ENCODE data around the gene GATD1. TPM values are rescaled to one million over a fixed set of nuclear protein-coding genes. Genes with fewer than 3 reads are reported as not detected.

The GATD1 gene
- total and polyA plus RNA-seq, 10 of the 15 experiments (the other 5 are each of a cell fraction or from before 2014, with no cell fraction given), result 1.2 to 92.6 (median 22.3) TPM

DNA sequence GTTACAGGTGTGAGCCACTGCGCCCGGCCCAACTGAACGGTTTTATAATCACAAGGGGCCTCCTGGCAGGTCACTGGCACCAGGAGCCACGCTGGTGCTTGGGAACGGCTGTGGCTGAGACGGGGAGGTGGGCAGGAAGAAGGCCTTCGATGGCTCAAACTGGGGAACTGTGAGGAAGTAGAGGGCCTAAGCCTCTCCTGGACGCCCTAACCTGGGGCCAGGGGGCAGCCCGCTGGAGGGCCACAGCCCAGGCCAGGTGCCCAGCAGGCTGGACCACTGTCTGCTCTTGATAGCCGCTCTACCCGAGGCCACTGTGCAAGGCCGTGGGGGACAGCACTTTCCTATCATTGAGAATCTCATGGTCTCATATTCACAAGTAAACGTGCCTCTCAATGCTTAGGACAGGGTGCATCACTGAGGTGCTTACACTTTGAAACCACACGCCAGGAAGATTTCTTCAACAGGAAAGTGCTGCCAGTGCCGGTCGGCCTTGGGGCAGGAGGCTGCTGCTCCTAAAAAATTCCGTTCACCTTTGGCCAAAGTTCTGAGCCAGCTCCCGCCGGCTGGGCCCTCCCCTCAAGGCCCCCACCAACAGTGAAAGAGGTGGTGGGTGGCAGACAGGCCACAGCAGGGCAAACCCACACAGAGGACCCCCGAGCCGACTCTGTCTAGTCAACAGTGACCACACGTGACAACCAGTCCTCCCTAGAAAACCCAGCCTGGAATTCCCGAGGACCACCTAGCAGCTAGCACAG, 7.2 kb downstream of the GATD1 start:
- no peak for FAIRE-seq
- ChIA-PET RAD21 (ENCODE audit: unreplicated experiment) (no interaction called here), CTCF (no interaction called here), POLR2A (interaction anchor here (0.7 kb wide), 1 partner anchor 13 kb away, joined by 3 read pairs; no protein-coding TSS in a partner anchor), SMC1A (ENCODE audit: uncharacterized antibody, unreplicated experiment) (no interaction called here)
- Histone ChIP-seq H3K4me1 (ENCODE audit: control insufficient read depth, insufficient read depth, low read length) (peaks cover 2% of the 10 kb centered on the region), H3K4me3 (no peak overlapping the region), H3K27ac (ENCODE audit: control insufficient read depth, insufficient read depth) (no peak overlapping the region), H3K27me3 (replicated peaks in 1 of 2; ENCODE audit: control insufficient read depth in 2 of 2, insufficient read depth in 2 of 2, low read length in 1 of 2) (no peaks in the 10 kb centered on the region), H3K4me2 (ENCODE audit: control insufficient read depth, insufficient read depth) (no peak overlapping the region), H2AFZ (ENCODE audit: control insufficient read depth, low read depth, low read length) (no peak overlapping the region), H3K79me2 (ENCODE audit: control insufficient read depth, insufficient read depth, low read length) (peaks cover 10% of the 10 kb centered on the region), H3K36me3 (ENCODE audit: control insufficient read depth in 2 of 2, insufficient read depth in 2 of 2, low read length in 1 of 2) (peaks cover 8 to 31% of the 10 kb centered on the region in 2 experiments; a peak in 3 of 4 replicates), H3K9ac (ENCODE audit: control insufficient read depth, insufficient read depth, low read length) (no peak overlapping the region), H3K9me3 (replicated peaks; ENCODE audit: control insufficient read depth, insufficient read depth, low read length) (no peaks in the 10 kb centered on the region), H4K20me1 (ENCODE audit: control insufficient read depth, insufficient read depth) (no peaks in the 10 kb centered on the region)
- no peak for ATAC-seq
- in situ Hi-C loops (cut with MboI) (no loop called here), intact Hi-C loops (cut with micrococcal nuclease; ENCODE audit: unreplicated experiment) (no loop called here)
- TF ChIP-seq, protein P1, sequence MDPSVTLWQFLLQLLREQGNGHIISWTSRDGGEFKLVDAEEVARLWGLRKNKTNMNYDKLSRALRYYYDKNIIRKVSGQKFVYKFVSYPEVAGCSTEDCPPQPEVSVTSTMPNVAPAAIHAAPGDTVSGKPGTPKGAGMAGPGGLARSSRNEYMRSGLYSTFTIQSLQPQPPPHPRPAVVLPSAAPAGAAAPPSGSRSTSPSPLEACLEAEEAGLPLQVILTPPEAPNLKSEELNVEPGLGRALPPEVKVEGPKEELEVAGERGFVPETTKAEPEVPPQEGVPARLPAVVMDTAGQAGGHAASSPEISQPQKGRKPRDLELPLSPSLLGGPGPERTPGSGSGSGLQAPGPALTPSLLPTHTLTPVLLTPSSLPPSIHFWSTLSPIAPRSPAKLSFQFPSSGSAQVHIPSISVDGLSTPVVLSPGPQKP (IDR thresholded peaks at IDR 0.05; ENCODE audit: low read depth, low read length), result no peak
- TF ChIP-seq TARDBP (IDR thresholded peaks at IDR 0.05; ENCODE audit: borderline replicate concordance), result no peak
- no peak for TF ChIP-seq CBFB (IDR thresholded peaks at IDR 0.05; ENCODE audit: low read depth)
- TF ChIP-seq RUNX3 (IDR thresholded peaks at IDR 0.05; ENCODE audit: low read length), result no peak
- no peak for TF ChIP-seq NFYA (IDR thresholded peaks at IDR 0.05; ENCODE audit: borderline replicate concordance, low read depth, low read length)
- TF ChIP-seq RAD51 (IDR thresholded peaks at IDR 0.05), result no peak
- TF ChIP-seq, protein P2, sequence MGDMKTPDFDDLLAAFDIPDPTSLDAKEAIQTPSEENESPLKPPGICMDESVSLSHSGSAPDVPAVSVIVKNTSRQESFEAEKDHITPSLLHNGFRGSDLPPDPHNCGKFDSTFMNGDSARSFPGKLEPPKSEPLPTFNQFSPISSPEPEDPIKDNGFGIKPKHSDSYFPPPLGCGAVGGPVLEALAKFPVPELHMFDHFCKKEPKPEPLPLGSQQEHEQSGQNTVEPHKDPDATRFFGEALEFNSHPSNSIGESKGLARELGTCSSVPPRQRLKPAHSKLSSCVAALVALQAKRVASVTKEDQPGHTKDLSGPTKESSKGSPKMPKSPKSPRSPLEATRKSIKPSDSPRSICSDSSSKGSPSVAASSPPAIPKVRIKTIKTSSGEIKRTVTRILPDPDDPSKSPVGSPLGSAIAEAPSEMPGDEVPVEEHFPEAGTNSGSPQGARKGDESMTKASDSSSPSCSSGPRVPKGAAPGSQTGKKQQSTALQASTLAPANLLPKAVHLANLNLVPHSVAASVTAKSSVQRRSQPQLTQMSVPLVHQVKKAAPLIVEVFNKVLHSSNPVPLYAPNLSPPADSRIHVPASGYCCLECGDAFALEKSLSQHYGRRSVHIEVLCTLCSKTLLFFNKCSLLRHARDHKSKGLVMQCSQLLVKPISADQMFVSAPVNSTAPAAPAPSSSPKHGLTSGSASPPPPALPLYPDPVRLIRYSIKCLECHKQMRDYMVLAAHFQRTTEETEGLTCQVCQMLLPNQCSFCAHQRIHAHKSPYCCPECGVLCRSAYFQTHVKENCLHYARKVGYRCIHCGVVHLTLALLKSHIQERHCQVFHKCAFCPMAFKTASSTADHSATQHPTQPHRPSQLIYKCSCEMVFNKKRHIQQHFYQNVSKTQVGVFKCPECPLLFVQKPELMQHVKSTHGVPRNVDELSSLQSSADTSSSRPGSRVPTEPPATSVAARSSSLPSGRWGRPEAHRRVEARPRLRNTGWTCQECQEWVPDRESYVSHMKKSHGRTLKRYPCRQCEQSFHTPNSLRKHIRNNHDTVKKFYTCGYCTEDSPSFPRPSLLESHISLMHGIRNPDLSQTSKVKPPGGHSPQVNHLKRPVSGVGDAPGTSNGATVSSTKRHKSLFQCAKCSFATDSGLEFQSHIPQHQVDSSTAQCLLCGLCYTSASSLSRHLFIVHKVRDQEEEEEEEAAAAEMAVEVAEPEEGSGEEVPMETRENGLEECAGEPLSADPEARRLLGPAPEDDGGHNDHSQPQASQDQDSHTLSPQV (IDR thresholded peaks at IDR 0.05), result no peak
- TF ChIP-seq SMARCA5 (IDR thresholded peaks at IDR 0.05), result no peak
- no peak for TF ChIP-seq EGR1 (IDR thresholded peaks at IDR 0.05; ENCODE audit: borderline replicate concordance in 1 of 2, low read depth in 2 of 2, low read length in 2 of 2)
- TF ChIP-seq NFIC (IDR thresholded peaks at IDR 0.05; ENCODE audit: low read depth, low read length), result no peak
- TF ChIP-seq, protein P3, sequence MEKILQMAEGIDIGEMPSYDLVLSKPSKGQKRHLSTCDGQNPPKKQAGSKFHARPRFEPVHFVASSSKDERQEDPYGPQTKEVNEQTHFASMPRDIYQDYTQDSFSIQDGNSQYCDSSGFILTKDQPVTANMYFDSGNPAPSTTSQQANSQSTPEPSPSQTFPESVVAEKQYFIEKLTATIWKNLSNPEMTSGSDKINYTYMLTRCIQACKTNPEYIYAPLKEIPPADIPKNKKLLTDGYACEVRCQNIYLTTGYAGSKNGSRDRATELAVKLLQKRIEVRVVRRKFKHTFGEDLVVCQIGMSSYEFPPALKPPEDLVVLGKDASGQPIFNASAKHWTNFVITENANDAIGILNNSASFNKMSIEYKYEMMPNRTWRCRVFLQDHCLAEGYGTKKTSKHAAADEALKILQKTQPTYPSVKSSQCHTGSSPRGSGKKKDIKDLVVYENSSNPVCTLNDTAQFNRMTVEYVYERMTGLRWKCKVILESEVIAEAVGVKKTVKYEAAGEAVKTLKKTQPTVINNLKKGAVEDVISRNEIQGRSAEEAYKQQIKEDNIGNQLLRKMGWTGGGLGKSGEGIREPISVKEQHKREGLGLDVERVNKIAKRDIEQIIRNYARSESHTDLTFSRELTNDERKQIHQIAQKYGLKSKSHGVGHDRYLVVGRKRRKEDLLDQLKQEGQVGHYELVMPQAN (conservative IDR thresholded peaks at IDR 0.05), result no peak
- TF ChIP-seq HDAC6 (IDR thresholded peaks at IDR 0.05; ENCODE audit: unreplicated experiment), result no peak
- no peak for TF ChIP-seq SIN3A (IDR thresholded peaks at IDR 0.05; ENCODE audit: low read depth, low read length)
- no peak for TF ChIP-seq DPF2 (IDR thresholded peaks at IDR 0.05)
- no peak for TF ChIP-seq ZNF207 (IDR thresholded peaks at IDR 0.05; ENCODE audit: borderline replicate concordance)
- no peak for TF ChIP-seq SIX5 (IDR thresholded peaks at IDR 0.05; ENCODE audit: low read depth, low read length, severe bottlenecking)
- TF ChIP-seq ZNF274 (IDR thresholded peaks at IDR 0.05; ENCODE audit: insufficient read depth, insufficient read length), result no peak
- WGBS (ENCODE audit: insufficient coverage, insufficient replicate concordance, low lambda C conversion rate, missing lambda C conversion rate), result 88% methylated on average over 23 of the region's 23 CpGs
- no peak for DNase-seq (ENCODE audit: low read depth, low spot score)
- TSS peak; percentile 62 for BruUV-seq (replicated peaks)

All from GM12878 (cell line).